Stimulated activated CD4-positive, alpha-beta T cell treated with anti-CD3 and anti-CD28 coated beads, Interleukin-4, amount 100 ng/mL, for 1 hour (primary cell): ENCODE measurements around the gene NT5DC1.
"Not testable (repeated sequence)": the region's sequence is repeated elsewhere in the genome, so short reads cannot be mapped to it uniquely, and the experiment has no call there.

Experiments
- DNase-seq: peaks from one replicate; pipeline ENCODE4 v3.0.0-alpha.2; 2020

The NT5DC1 gene

DNA sequence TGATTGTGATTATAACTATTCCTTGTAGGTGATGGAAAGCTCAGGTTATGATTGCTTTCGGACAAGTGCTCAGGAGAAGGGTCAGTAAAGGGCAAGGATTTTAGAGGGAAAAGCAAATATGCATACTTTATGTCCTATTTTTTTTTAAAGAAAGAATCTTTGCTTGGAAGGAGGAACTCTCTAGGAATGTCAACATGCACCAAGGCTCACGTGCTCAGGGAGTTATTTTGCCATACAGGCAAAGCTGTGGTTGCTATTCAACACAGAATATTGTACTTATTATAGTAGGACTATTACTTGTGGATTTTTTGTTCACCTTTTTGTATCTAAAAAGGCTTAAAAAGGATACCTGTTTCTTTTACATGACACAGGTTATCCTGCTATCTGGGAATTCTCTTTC is 182.0 kb downstream of the NT5DC1 start:
- no peak for DNase-seq

DNA sequence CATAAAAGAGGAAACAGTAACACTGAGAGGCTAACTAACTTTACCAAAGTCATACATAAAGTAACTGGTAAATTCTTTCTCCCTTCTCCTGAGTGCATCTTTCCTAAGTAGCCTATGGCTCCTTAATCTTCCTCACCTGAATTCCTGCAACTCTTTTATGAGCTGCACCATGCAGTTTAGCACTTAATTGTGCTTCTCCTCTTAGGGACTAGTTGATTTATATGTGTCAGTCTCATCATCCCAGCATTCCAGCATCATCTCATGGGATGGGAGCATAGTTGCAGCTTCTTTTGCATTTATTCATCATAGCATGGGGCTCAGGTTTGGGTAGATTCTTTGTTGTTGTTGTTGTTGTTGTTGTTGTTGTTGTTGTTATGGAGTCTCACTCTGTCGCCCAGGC is 182.5 kb downstream of the NT5DC1 start:
- no peak for DNase-seq

DNA sequence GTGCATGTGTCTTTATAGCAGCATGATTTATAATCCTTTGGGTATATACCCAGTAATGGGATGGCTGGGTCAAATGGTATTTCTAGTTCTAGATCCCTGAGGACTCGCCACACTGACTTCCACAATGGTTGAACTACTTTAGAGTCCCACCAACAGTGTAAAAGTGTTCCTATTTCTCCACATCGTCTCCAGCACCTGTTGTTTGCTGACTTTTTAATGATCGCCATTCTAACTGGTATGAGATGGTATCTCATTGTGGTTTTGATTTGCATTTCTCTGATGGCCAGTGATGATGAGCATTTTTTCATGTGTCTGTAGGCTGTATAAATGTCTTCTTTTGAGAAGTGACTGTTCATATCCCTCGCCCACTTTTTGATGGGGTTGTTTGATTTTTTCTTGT is 184.3 kb downstream of the NT5DC1 start:
- DNase-seq: not testable (repeated sequence)

DNA sequence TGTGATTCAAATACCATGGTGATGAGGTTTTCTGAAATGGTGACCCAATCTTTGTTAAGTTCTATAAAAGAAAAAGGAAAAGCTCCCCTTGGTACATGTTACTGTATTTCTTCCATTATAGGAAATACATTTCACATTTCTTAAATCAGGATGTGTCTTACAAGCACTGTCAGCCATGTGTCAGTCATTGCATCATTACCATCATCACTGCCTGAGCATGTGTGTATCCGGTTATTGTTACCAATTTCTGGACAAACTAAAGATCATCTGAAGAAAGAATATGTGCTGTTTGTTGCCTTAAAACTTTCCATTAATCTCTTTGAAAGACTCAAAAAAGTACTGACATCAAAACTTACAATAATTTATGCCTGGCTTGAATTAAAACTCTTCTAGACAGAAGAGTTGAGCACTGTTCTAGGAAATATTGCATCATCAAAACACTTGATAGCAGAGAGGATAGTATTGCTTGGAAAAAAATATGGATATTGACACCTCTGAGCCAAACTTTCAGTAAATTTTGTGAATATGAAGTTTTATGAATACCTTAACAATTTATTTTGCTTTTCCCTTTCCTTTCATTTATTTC is 186.2 kb downstream of the NT5DC1 start:
- DNase-seq: no peak

DNA sequence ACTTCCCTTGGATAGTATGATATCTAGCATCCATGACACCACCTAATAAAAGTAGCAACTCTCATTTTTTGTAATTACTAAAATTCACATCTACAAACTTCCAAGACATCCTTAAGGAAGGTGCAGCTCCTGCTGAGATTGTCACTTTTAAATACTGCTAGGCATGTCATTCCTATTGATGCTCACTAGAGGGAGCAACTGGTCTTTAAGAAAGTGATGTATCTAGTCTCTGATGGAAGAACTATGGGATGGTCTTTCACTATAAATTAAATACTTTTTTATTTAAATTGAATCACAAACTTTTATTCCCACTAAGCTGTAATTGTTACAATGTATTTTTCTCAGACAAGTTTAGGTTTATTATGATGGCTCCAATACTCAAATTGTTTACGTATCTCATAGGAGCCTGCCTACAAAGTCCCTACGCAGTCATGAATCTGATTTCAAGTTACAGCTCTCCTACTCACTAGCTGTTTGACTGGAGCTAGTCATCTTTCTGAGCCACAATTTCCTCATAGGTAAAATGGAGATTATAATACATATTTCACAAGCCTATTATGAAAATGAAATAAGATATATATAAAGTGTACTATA is 187.1 kb downstream of the NT5DC1 start:
- DNase-seq: no peak

DNA sequence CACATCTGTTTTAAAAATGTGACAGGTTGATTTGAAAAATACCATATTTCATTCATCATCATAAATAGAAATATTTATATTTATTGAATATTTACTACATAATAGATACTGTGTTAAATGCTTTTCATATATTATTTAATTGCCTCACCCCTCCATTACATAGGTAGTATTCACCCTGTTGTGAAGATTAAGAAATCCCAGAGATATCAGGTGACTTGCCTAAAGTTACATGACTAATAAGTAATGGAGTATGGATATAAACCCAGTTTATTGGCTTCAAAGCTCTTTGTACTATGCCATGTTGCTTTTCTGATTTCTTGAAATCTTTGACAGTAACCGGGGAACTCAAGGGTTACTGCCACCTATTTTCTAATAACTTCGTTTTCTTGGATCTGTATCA is 189.2 kb downstream of the NT5DC1 start:
- DNase-seq: no peak

DNA sequence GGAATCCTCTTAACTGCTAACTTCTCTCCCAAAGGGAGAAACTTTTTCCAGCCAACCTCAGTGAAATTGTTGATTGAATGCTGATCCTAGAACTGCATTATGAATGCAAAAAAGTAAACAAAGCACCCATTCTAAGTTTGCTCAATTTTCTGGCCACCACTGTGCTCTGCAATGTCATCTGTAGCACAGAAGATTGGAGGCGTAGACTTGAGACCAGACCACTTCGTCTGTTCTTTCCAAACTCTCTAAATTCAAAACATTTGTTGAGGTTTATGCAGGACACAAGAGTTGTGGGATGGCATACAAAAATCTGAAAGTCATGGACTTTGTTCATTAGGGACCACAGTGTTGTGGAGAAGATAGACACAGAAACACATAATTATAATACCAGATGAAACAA is 190.1 kb downstream of the NT5DC1 start:
- no peak for DNase-seq

DNA sequence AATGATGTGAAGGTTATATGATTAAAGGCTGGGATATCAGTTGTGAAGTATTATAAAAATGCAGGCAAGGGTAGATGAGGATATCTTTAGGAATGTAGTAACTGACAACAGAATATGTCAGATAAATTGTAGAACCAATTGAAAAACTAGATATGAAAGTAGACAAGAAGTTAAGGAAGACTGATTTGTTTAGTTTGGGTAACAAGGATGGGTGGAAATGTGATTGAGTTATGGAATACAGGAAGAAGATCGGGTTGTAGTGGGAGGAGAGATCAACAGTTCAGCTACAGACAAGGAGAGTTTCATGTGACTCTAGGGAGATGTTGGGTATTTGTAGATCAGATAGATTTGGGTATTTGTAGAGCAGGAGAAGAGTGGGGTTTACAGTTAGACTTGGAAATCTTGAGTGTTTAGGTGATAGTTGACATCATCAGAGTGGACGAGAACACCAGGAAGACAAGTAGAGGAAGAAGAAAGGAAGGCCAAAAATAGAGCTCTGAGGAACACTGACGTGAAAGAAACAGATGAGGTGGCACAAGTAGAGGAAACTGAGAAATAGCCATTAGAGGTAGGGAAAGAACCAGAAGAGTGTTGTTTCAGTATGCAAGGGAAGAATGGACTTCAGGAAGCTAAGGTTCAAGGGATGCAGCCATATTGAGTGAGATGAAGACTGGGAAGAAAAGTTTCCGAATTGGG is 191.2 kb downstream of the NT5DC1 start:
- DNase-seq: no peak

DNA sequence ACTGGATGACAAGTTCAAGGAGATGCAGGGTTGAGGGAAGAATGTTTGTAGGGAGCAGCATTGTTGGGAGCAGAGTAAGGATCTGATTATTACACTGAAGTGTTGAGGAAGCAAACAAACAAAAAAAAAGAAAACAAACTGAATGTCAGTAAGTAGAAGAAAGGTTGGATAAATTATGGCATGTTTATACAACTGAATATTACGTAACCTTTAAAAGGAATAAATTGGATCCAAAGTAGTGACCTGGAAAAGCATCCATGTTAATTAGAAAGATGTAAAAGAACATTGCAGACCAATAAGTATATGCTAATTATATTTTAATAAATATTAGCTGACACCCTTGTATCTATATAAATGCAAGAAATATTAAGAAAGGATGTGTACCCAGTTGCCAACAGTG is 191.9 kb downstream of the NT5DC1 start:
- no peak for DNase-seq

DNA sequence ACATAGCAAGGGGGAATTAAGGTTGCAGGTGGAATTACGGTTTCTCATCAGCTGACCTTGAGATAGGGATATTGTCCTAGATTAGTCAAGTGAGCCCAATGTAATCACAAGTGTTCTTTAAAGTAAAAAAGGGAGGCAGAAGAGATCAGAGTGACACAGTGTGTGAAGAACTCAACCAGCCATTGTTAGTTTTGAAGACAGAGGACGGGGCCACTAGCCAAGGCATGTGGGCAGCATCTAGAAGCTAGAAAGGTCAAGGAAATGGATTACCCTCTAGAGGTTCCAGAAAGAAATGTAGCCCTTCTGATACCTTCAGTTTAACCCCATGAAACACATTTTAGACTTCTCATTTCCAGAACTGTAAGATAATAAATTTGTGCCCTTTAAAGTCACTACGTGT is 197.6 kb downstream of the NT5DC1 start:
- no peak for DNase-seq

DNA sequence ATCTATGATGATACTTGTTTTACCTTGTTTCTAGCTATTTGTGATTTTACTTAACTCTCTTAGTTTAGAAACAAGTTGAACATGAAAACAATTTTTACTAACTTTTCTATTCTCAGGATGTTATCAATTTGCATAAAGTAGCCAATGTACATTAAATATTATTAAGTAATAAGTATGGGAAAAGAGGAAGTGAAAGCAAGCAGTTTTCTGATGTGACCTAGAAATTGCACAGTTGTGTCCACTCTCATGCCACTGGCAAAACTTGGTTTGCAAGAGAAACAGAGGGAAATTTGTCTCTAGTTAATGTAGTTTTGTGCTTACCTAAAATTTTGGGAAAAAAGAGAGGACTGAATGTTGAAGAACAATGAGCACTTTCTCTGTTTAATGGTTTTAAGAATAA is 198.3 kb downstream of the NT5DC1 start:
- DNase-seq: no peak
